CD4-positive, alpha-beta T cell treated with Interleukin-12 subunit alpha and Interleukin-12 subunit beta, for 1 hour (primary cell): ENCODE data around the gene TAF6L.
"Not testable (repeated sequence)": the region's sequence is repeated elsewhere in the genome, so short reads cannot be mapped to it uniquely, and the experiment has no call there.

Experiments
- DNase-seq: peaks from one replicate; pipeline ENCODE4 v3.0.0-alpha.2; 2020

TAF6L gene

GRCh38 chr11:62805961-62806441 is 34.8 kb downstream of the TAF6L start:
- DNase-seq = peak; percentile 48

GRCh38 chr11:62806611-62807121 is 35.5 kb downstream of the TAF6L start:
- no peak for DNase-seq

DNA sequence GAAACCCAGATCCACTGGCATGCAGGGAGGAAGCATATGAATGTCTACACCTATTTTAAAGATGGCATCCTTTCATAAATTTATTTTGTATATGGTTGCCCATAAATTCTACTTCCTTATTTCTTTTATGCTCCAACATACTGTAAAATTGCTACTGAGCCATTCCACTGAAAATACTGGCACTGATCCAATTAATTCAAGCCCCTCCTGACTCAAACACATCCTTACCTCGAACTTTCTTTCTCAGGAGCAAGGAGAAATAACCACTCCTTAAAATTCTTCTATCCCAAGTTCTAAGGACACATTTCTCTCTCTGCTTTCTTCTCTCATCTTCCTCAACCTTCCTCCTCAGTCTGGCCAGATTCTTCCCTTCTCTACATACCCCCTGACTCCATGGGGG is 39.6 kb downstream of the TAF6L start:
- no peak for DNase-seq

- no peak for DNase-seq
Observed at GRCh38 chr11:62811659-62812058, 40.5 kb downstream of the TAF6L start.

DNA sequence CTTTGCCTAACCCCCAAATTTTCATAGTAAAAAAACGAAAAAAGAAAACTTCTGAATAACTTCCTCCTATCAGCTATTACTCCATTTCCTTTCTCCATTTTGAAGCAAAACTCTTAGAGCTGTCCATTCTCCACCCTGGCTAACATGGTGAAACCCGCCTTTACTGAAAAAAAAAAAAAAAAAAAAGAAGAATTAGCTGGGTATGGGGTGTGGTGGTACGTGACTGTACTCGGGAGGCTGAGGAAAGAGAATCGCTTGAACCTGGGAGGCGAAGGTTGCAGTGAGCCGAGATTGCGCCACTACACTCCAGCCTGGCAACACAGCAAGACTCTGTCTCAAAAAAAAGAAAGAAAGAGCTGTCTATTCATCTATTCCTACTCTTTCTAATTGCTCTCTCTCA is 45.4 kb downstream of the TAF6L start:
- no peak for DNase-seq

DNA sequence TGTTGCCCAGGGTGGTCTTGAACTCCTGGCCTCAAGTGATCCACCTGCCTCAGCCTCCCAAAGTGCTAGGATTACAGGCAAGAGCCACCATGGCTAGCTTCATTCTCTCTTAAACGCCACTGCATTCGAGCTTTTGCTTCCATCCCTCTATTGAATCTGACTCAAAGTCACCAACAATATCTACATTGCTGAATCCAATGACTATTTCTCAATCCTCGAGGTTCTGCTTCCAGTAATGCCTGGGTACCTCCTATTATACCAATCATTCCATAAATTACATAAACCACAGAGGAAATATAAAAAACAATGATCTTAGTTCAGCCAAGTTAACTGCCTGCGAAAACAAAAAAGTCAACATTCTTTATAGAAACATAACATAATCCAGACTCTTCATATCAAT is 45.9 kb downstream of the TAF6L start:
- DNase-seq = no peak

GRCh38 chr11:62823677-62824076 is 52.5 kb downstream of the TAF6L start:
- no peak for DNase-seq

GRCh38 chr11:62828130-62828529 is 56.9 kb downstream of the TAF6L start:
- DNase-seq = not testable (repeated sequence)

GRCh38 chr11:62830904-62831519 is 59.8 kb downstream of the TAF6L start:
- DNase-seq = no peak

GRCh38 chr11:62831520-62832335 is 60.5 kb downstream of the TAF6L start, which contains the start of gene STX5:
STX5 (minus strand) TSS chr11:62832051; CDS start chr11:62831243, 808 bp downstream.
- peak; percentile 100 for DNase-seq

- DNase-seq = no peak
Observed at GRCh38 chr11:62832336-62833234, 61.4 kb downstream of the TAF6L start, which contains the start of gene TEX54. TEX54 (minus strand) TSS chr11:62832841.

- DNase-seq = no peak
Observed at GRCh38 chr11:62835336-62835735, 64.1 kb downstream of the TAF6L start.
